Rectal smooth muscle tissue (tissue), 1 donor: Measurements from ENCODE around the gene SKIDA1.
"Not testable (repeated sequence)": the region's sequence is repeated elsewhere in the genome, so short reads cannot be mapped to it uniquely, and the experiment has no call there.

Source experiments
- H3K27ac ChIP-seq: one replicate; pipeline ENCODE4 v1.7.0; 2013; ENCODE audit warnings: low read depth, low read length, inconsistent platforms
- H3K27me3 ChIP-seq: one replicate; pipeline ENCODE4 v1.7.0; 2013; ENCODE audit warnings: low read length; ENCODE audit not compliant: control insufficient read depth, insufficient read depth
- H3K36me3 ChIP-seq: one replicate; pipeline ENCODE4 v1.7.0; 2013; ENCODE audit warnings: low read length; ENCODE audit not compliant: control insufficient read depth, insufficient read depth
- H3K4me1 ChIP-seq: one replicate; pipeline ENCODE4 v1.7.0; 2013; ENCODE audit warnings: low read length; ENCODE audit not compliant: control insufficient read depth, insufficient read depth
- H3K4me3 ChIP-seq: one replicate; pipeline ENCODE4 v1.7.0; 2013; ENCODE audit warnings: low read length
- H3K9ac ChIP-seq: one replicate; pipeline ENCODE4 v1.7.0; 2013; ENCODE audit warnings: low read length

Gene SKIDA1

DNA sequence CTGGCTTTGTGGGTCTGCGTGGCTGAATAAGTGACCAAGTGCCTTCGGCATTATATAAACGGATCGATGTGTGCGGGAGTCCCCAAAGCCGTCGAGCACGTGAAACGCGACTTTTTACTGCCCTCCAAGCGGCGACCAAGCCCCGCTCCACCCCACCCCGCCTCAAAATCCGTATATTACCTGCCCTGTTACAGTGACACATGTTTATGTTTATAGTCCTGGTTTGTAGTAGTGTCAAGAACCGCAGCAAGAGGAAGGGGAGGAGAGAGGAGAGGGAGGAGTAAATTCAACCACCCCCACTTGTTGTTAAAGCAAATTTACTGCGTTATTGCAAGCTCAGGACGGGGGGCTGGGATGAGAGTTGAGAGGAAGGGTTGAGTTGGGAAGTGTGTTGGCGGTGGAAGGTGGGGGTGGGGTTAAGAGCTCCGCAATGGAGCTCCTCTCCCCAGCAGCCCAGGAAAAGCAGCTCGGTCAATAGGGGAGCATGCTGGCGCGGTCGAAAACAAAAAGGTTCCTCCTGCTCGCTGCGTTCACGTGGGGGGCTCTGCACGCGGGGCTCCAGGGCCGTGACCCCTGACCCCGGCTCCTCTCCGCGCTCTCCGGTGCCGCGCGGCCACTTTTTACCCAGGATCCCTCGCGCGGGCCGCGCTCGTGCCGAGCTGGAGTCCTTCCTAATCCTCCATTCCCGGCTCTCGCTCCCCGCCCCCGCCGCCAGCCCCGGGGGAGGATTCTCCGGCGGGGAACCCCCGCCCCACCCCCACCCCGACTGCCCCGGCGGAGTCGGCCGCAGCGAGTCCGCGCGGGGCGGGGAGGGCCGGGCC lies at the start of gene SKIDA1:
TSS of gene SKIDA1 (minus strand) at position 316 of the 821 bp plus-strand sequence. CDS start 7,860 bp downstream, outside the sequence.
- Histone ChIP-seq H3K4me3 (peak within 1 kb of the TSS; percentile 72), H3K27me3 (no peaks in the 10 kb centered on the region), H3K36me3 (no peaks in the 10 kb centered on the region), H3K9ac (peak within 1 kb of the TSS; percentile 21), H3K27ac (peak within 1 kb of the TSS; percentile 99), H3K4me1 (peaks cover 8% of the 10 kb centered on the region)

- H3K4me1 ChIP-seq, H3K27me3 ChIP-seq, H3K27ac ChIP-seq, H3K4me3 ChIP-seq, H3K9ac ChIP-seq, H3K36me3 ChIP-seq: not testable (repeated sequence)
These were observed 49.0 kb upstream of the SKIDA1 start for GRCh38 chr10:21574514-21574913.

DNA sequence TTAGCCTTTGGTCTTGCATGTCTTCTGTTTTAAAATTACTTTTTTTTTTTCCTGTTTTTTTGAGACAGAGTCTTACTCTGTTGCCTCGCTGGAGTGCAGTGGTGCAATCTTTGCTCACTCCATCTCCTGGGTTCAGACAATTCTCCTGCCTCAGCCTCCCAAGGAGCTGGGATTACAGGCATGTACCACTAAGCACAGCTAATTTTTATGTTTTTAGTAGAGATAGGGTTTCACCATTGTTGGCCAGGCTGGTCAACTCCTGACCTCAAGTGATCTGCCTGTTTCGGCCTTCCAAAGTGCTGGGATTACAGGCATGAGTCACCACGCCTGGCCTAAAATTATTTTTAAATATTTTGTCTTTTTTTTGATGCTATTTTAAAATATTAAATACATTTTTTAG lies 47.1 kb upstream of the SKIDA1 start:
- Histone ChIP-seq H3K4me1 (peaks cover 3% of the 10 kb centered on the region), H3K27me3 (no peaks in the 10 kb centered on the region), H3K36me3 (no peaks in the 10 kb centered on the region), H3K9ac (no peak overlapping the region), H3K27ac (no peak overlapping the region), H3K4me3 (no peak overlapping the region)

GRCh38 chr10:21570761-21571521 lies 45.5 kb upstream of the SKIDA1 start:
- Histone ChIP-seq H3K4me1 (peaks cover 3% of the 10 kb centered on the region), H3K27ac (no peak overlapping the region), H3K36me3 (no peaks in the 10 kb centered on the region), H3K27me3 (no peaks in the 10 kb centered on the region), H3K4me3 (no peak overlapping the region), H3K9ac (no peak overlapping the region)

DNA sequence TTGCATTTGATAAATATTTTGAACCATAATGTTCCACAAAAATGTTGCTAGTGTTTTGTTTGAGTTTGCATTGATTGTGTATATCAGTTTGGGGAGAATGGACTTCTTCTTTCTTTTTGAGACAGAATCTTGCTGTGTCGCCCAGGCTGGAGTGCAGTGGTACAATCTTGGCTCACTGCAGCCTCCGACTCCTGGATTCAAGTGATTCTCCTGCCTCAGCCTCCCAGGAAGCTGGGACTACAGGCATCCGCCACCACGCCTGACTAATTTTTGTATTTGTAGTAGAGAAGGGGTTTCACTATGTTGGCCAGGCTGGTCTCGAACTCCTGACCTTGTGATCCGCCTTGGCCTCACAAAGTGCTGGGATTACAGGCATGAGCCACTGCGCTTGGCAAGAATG lies 33.5 kb upstream of the SKIDA1 start:
- not testable (repeated sequence) for H3K9ac ChIP-seq, H3K4me1 ChIP-seq, H3K27me3 ChIP-seq, H3K27ac ChIP-seq, H3K4me3 ChIP-seq, H3K36me3 ChIP-seq

DNA sequence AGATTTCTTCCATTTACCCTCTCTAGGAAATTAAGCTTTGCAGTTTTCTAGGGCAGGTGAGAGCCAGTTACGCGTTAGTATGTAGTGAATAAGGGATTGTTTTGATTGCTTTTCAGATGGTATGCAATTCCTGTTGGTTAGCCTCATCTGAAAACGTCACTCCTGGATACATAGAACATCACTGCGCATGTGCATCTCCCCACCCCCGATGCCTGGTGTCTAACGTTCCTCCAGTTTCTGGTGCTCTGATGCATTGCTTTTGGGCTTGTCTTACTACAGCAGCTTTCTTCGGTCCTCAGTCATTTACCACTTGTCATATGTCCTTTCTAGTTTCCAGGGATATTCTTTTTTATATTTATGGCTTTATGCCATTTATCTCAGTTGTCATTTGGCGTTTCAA lies 31.0 kb upstream of the SKIDA1 start:
- Histone ChIP-seq H3K4me3 (no peak overlapping the region), H3K9ac (no peak overlapping the region), H3K4me1 (no peaks in the 10 kb centered on the region), H3K36me3 (peaks cover 12% of the 10 kb centered on the region), H3K27me3 (no peaks in the 10 kb centered on the region), H3K27ac (no peak overlapping the region)

- Histone ChIP-seq H3K27ac (no peak overlapping the region), H3K9ac (no peak overlapping the region), H3K4me1 (no peaks in the 10 kb centered on the region), H3K36me3 (peaks cover 17% of the 10 kb centered on the region), H3K27me3 (no peaks in the 10 kb centered on the region), H3K4me3 (no peak overlapping the region)
These were observed 27.2 kb upstream of the SKIDA1 start for GRCh38 chr10:21552638-21553037.

DNA sequence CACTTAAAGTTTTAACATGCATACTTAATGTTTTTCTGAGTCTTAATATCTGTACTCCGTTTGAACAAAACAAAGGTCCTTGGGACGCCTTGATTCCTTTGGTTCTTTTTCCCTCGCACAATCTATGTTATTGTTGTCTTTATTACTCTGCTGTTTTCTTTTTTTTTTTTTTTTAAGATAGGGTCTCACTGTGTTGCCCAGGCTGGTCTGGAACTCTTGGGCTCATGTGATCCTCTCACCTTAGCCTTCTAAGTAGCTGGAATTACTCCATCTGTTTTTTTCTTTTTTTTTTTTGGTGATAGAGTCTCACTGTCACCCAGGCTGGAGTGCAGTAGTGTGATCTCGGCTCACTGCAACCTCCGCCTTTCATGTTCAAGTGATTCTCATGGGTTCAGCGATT lies 21.8 kb upstream of the SKIDA1 start:
- no peaks in the 10 kb centered on the region for H3K27me3 ChIP-seq
- peaks cover 11% of the 10 kb centered on the region for H3K36me3 ChIP-seq
- no peaks in the 10 kb centered on the region for H3K4me1 ChIP-seq
- H3K4me3 ChIP-seq: no peak overlapping the region
- H3K9ac ChIP-seq: no peak overlapping the region
- no peak overlapping the region for H3K27ac ChIP-seq

GRCh38 chr10:21540701-21541100 lies 15.2 kb upstream of the SKIDA1 start:
- H3K9ac ChIP-seq, H3K4me1 ChIP-seq, H3K4me3 ChIP-seq, H3K27me3 ChIP-seq, H3K27ac ChIP-seq: not testable (repeated sequence)
- H3K36me3 ChIP-seq: peaks cover 22% of the 10 kb centered on the region

DNA sequence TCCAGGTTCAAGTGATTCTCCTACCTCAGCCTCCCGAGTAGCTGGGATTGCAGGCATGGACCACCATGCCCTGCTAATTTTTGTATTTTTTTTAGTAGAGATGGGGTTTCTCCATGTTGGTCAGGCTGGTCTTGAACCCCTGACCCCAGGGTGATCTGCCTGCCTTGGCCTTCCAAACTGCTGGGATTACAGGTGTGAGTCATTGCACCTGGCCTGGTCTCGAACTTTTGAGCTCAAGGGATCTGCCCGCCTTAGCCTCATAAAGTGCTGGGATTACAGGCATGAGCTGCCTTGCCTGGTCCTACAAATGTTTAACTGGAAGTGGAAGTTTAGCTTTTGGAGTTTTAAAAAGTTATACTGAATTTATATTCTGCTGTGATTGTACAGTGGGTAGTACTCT lies 11.4 kb upstream of the SKIDA1 start:
- Histone ChIP-seq H3K4me1 (no peaks in the 10 kb centered on the region), H3K27me3 (no peaks in the 10 kb centered on the region), H3K36me3 (peaks cover 17% of the 10 kb centered on the region), H3K9ac (no peak overlapping the region), H3K4me3 (no peak overlapping the region), H3K27ac (no peak overlapping the region)

DNA sequence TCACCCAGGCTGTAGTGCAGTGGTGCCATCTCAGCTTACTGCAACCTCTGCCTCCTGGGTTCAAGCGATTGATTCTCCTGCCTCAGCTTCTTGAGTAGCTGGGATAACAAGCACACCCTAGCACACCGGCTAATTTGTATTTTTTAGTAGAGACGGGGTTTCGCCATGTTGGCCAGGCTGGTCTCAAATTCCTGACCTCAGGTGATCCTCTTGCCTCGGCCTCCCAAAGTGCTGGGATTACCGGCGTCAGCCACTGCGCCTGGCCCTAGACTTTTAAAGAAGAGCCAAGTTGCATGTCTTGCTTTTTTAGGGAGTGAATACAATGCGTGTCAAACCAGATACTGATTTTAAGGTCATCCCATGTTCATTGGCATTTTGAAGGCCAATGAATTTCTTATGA lies 10.5 kb upstream of the SKIDA1 start:
- not testable (repeated sequence) for H3K27ac ChIP-seq, H3K4me1 ChIP-seq, H3K27me3 ChIP-seq, H3K4me3 ChIP-seq, H3K9ac ChIP-seq
- peaks cover 11% of the 10 kb centered on the region for H3K36me3 ChIP-seq

GRCh38 chr10:21535494-21535965 lies 10.0 kb upstream of the SKIDA1 start:
- no peaks in the 10 kb centered on the region for H3K27me3 ChIP-seq
- H3K36me3 ChIP-seq: peaks cover 11% of the 10 kb centered on the region
- H3K9ac ChIP-seq: no peak overlapping the region
- peaks cover 2% of the 10 kb centered on the region for H3K4me1 ChIP-seq
- H3K4me3 ChIP-seq: peak overlapping the region; percentile 58
- H3K27ac ChIP-seq: peak overlapping the region; percentile 66
